Ovary (tissue), 3 donors: ENCODE results near the gene CARD16.
"Not testable (repeated sequence)": the region's sequence is repeated elsewhere in the genome, so short reads cannot be mapped to it uniquely, and the experiment has no call there.

Experiments used
- EP300 ChIP-seq: sonication (generic); formaldehyde crosslinking; IDR thresholded peaks from one replicate; pipeline ENCODE4 v1.6.1; 2017; ENCODE audit warnings: antibody characterized with exemption
- TF ChIP-seq, protein P1 (sequence below), 3 donors: fragments of 450-650 bp in 2 of 3; fragments of 200-600 bp in 1 of 3; IDR thresholded peaks; one replicate each; pipeline versions ENCODE4 v1.5.1 to v1.8.0; 2016 to 2022; ENCODE audit warnings: antibody characterized with exemption in 3 of 3, mild to moderate bottlenecking in 1 of 3
- donor health status: DM: no; HTN: no; CAD: no.

DNA sequence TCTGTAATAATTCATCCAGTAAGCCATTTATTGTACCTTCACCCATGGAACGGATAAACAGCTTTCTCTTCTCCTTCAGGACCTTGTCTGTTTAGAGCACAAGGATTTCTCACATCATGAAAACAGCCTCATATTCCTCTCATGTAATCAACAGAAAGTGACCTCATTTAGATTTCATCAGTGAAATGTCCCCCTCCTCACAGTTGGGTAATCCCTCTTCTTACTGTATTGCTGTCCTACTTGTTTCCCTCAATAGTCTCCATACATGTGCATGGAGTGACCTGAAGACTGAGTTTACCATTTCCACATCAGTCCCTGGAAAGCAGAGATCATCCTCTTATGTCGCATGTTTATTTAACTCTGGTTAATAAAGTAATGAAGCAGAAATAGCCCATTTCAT, 10.7 kb downstream of the CARD16 start:
- TF ChIP-seq, protein P1, sequence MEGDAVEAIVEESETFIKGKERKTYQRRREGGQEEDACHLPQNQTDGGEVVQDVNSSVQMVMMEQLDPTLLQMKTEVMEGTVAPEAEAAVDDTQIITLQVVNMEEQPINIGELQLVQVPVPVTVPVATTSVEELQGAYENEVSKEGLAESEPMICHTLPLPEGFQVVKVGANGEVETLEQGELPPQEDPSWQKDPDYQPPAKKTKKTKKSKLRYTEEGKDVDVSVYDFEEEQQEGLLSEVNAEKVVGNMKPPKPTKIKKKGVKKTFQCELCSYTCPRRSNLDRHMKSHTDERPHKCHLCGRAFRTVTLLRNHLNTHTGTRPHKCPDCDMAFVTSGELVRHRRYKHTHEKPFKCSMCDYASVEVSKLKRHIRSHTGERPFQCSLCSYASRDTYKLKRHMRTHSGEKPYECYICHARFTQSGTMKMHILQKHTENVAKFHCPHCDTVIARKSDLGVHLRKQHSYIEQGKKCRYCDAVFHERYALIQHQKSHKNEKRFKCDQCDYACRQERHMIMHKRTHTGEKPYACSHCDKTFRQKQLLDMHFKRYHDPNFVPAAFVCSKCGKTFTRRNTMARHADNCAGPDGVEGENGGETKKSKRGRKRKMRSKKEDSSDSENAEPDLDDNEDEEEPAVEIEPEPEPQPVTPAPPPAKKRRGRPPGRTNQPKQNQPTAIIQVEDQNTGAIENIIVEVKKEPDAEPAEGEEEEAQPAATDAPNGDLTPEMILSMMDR (IDR thresholded peaks at IDR 0.05), result not testable (repeated sequence)
- not testable (repeated sequence) for TF ChIP-seq EP300
